Tongue (tissue), 2 donors: ENCODE measurements around the gene TEKT1. TPM values are rescaled to one million over a fixed set of nuclear protein-coding genes. Genes with fewer than 3 reads are reported as not detected.
"Not testable (repeated sequence)": the region's sequence is repeated elsewhere in the genome, so short reads cannot be mapped to it uniquely, and the experiment has no call there.

Experiments used
- DNase-seq: peaks from one replicate; pipeline ENCODE4 v3.0.0-alpha.2; 2015
- total RNA-seq: library from RNA; depleted of rRNA; stranded (reverse); fragments of >200 nt; gene quantifications from one replicate; pipeline ENCODE4 v1.2.3, GENCODE V29; 2014

Gene TEKT1
- total RNA-seq, 1 donor from 2014 or later, result not detected

DNA sequence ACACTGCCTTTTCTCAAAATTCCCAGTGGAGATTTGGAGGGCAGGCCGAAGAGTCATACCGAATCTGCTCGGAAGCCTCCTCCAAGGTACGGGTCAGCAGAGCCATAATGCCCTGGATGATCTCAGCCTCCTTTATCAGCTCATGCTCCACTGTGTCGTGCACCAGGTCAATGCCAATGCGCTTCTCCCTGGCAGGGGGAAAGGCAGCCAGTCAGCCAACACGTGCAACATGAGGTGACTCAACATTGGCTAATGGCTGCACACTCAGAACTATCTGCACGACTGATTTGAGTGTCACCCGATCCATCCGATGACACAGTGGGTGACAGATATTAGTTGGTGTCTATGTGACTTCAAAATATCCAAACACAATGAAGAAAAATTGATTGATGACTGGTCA, 15.8 kb downstream of the TEKT1 start:
- DNase-seq, result no peak

DNA sequence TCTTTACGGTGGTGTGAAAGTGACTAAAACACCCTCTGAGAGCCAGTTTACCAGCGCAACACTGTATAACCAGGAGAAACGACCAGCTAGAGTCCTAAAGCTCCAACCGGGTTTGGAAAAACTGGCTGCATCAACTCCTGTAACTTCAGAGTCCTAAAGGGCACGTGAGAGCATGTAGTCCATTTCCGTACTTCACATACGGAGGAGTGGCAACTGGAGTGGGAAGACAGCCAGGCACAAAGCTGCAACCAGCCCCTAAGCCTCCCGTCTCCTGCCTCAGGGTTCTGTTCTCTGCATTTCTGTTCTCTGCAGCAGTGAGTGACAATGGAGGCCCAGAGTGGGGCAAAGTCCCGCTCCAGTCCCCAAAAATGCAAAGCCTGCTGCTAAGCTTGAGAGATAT, 19.2 kb downstream of the TEKT1 start:
- DNase-seq, result no peak

DNA sequence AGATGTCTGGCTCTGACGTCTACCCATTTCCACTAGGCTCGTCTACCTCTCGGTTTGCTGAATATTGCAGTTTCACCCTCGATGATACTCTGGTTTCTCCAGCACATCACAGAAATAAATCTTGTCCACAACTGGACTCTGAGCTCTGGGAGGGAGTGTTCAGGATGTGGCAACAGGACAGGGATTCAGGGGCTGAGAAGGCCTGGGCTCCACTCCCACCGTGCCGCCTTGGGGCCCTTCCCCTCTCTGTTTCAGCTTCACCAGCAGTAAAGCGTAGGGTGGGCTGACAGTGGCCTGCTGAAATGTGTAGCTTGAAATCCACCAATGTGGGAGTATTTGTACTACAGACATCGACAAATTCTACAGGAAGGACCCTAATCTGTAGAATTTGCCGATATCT, 20.0 kb downstream of the TEKT1 start:
- DNase-seq, result no peak

DNA sequence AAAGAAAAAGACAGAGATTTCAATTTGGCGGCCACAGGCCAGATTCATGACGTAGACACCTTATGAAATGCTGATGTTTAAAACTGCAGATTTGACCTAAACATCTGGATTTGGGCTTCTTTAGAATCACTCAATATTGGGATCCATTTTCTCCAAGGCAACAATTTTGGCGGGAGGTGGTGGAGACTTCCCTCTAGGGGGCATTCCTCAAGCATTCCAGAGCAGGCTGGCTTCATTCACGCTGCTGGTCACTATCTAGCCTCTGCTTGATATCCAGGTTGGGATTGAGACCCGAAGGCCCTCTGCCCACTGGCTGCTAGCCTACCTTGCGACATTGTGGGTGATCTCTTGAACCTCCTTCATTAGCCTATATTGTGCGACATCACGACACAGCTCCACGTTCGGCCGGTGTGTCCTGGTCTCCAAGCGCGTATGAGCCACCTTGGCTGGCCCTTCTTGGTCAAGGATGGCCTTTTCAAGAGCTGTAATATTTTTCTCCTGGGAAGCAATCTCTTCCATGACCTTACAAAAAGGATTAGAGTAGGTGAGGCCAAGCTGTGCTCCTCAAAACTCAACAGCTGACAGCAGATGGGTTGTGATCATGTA, 31.0 kb downstream of the TEKT1 start:
- no peak for DNase-seq

DNA sequence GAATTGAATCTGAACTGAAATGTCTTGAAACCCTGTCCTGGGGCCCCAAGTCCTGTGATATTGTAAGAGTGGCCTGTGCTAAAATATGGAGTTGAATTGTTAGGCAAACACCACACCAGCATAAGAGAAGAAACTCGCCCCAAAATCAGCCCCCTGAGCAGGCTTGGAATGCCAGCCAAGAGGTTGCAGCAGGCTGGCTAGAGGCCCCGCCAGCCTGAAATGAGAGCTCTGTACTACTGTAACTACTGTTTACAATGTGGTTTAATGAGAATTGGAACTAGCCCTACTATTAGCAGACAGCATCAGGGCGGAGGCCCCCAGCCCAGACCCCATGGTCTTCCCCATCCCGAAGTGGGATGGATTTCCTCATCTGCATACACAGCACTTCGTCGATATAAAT, 31.8 kb downstream of the TEKT1 start:
- no peak for DNase-seq

DNA sequence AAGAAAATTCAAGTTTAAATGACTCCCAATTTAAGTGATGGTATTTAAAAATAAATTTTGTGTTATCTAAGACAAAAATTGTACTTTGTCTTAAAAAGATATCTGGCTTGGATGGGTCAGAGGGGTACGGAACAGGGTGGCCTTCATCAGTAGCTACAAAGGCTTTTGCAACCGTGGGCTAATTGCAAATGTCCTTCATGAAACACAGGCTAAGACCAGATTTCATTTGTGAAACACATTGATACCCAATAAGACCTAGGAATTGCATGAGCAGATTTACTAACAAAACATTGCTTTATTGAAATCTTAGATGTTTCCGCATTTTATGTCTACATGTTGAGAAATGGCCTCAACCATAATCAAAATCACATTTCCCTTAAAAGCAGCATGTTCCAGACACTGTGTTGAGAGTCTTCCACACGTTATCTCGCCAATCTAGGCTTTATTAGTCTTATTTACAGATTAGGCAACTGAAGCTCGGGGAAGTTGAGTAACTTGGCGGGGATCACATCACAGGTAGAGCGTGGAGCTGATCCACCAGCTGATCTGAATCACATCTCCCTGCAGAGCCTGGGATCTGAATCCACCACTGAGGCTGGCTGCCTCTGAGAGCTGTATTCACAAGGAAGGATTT, 33.7 kb downstream of the TEKT1 start:
- no peak for DNase-seq

DNA sequence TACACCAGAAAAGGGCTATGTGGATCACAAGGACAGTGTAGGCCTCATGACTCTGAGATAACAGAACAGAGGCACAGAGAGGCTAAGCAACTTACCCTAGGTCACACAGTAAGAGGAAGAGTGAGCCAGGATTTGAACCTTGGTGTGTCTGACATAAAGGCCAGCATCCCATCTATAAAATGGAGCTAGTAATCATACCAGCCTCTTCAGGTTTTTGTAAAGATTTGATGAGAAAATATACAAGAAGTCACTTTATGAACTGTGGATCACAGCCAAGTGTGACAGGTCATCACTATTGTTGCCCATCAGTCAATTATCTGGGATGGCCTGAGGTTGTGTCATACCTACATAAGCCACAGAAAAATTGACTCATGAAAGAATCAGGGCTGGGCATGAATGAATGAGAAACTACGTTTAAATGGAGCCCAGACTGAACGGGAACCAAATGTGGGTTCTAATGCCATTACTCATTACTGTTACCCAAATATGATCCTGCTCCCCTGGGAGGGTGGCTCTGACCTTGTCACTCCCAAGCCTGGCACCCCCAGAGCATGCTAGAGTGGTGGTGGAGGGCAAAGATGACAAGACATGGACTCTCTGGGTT, 34.5 kb downstream of the TEKT1 start:
- no peak for DNase-seq

DNA sequence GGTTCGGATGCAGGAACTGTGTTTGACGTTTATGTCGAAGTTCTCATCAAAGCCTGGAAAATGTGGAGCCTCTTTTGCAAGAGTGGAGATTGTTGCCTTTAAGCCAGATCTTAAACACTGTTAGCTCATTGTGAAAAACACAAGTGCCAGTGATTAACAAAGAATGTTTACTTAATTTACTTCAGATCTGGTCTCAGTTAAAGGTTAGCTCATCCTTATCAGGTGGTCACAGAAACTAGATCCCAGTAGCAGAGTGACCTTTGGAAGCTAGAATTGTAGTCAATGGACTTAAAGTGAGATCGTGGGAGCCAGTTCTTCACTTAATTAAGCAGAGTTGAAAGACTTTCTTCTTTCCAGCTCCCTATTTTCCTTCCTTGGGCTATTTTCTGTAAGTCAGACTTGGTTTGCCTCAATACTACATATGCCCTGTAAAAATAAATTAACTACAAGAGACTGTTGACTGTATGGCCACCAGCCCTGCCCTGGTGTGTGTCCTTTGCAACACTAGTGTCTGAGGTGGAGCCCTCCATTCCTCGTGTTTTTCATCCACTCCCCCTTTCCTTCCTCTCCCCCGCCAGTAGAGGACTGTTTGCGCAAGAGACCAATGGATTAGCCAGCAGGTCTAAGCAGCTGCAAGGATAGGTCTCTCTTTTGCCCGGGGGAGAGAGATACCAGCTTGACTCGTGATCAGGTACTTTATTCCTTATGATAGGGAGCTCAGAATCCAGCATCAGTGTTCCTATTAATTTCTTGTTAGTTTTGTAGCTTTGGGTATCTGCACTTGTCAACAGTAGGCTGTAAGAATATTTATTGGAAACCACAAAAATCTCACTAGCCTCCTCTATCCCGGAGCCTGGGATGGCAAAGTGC, 35.3 kb downstream of the TEKT1 start:
- no peak for DNase-seq

DNA sequence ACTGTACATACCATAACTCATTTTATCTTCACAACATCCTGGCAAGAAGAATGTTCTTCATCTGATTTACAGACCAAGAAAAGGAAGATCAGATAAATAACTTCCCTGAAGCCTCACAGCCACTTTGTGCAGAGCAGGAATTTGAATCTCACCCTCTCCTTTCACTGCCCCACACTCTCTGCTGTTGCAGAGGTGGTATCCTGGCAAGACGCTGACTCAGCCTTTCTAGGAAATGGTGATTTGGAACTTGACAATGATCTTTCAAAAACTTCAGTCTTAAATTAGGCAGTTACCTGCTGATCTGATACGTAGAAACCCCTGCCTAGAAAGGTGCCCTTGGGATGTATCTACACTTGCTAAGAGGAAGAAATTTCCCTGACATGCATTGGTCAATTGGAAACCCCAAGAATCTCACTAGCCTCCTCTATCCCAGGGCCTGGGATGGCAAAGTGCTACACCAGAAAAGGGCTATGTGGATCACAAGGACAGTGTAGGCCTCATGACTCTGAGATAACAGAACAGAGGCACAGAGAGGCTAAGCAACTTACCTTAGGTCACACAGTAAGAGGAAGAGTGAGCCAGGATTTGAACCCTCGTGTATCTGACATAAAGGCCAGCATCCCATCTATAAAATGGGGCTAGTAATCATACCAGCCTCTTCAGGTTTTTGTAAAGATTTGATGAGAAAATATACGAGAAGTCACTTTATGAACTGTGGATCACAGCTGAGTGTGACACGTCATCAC, 37.6 kb downstream of the TEKT1 start:
- DNase-seq, result no peak

DNA sequence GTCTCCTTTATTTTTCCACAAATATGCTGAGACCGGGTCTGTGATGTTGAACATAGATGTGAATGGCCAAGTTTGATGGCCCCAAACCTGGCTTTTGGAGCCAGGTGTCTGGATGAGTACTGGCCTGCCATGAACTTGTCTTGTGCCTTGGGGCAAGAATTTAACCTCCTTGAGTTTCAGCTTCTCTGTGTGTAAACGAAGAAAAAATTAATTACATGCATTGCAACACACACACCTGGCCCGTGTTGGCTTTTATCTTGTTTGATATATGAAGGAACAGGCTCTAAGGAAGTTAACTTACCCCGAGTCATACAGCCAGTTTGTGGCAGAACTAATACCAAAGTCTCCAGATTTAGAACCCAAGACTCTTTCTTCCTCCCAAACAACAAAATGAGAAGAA, 42.4 kb downstream of the TEKT1 start:
- DNase-seq, result no peak

DNA sequence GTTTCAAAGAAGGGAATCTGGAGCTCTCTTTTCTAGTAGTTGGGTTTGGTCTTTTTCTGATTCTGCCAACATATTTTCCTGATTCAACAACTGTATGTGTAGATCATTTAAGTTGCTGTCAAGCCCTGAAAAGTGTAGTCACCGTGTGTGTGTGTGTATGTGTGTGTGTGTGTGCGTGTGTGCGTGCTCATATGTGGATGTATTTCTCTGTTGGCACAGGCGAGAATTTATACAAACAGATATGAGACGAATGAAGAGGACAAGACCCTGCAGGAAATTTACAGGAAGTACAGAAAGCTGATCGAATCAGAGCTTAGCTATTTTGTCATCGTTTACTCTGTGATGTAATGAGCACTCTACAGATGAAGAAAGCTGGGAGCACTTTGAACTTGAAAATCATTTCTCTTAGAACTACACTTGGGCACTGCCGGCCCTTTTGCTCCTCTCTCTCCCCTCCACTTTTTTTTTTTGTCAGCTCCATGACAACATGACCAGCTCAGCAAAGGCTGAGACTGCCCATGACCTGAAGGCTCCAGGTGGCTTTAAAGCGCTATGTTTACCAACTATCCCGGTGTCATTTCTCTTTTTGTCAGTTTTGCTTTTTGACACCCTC, 44.3 kb downstream of the TEKT1 start:
- no peak for DNase-seq

DNA sequence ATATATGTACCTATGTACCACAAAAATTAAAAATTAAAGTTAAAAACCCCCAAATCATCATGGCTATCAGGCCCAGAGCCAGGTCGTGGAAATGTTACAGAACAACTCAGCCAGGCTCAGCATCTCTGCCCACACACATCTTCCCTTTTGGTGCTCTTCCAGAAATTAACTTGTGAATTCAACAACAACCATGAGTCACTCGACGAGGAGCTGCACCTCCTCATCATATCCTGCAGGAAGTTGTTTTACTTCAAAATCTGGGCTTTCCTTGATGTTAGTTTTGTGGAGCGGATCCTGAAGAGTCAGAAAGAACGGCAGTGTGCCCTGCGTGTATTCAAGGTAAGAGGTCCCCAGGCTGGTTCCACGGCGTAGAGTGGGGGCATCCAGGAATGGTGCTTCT, 44.9 kb downstream of the TEKT1 start:
- no peak for DNase-seq

DNA sequence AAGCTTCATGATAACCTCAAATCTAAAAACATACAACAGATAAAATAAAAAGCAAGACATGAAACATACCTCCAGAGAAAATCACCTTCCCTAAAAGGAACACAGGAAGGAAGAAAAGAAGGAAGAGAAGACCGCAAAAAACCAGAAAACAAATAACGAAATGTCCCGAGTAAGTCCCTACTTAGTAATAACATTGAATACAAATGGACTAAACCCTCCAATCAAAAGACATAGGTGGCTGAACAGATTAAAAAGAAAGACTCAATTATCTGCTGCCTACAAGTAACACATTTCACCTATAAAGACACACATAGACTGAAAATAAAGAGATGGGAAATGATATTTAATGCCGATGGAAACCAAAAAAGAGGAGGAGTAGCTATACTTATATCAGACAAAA, 49.3 kb downstream of the TEKT1 start:
- no peak for DNase-seq

DNA sequence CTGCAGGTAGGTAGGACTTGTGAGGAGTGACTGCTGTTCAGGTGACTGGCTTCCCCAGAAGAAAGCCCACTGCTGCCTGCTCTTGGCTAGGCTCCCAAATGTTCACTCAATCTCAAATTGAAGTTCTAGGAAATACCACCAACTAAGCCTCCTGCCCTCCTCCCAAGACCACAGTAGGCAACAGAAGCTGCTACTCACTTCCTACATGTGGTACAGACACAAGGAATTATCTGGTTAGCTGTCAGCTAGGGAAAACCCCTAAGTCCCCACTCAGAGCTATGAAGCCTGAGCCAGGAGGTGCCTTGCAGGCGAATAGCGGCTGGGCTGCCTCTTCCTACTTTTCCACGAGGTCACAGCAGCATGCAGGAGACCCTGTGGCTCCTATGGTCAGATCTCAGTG, 50.6 kb downstream of the TEKT1 start:
- no peak for DNase-seq

DNA sequence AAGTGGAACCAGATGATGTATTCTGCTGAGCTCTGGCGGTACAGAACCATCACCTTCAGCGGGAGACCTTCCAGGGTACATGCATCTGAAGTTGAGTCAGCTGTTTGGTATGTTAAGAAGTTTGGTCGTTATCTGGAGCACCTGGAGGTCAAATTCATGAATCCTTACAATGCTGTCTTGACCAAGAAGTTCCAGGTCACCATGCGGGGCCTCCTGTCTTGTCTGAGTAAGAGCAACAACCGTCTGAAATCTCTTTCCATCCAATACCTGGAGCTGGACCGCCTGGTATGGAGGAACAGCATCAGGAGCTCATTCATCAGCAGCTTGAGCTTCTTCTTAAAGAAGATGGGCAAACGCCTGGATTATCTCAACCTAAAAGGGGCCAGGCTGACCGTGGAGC, 51.5 kb downstream of the TEKT1 start:
- DNase-seq, result no peak

DNA sequence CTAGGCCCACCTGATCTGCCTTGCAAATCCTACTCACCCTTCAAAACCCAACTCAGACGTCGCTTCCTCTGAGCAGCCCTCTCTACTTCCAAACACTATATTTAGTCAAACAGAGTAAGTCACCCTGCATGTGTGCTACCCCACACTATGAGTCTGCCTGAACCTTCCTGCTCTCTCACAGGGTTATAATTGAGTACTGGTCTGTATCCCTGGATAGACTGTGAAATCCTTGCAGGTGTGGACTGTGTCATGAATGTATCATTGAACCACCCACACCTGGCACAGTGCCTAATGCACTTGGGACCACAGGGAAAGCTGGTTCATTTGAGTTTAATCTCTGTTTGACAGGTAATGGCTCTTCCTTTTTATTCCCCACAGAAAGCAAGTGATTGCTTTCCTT, 52.1 kb downstream of the TEKT1 start:
- no peak for DNase-seq

DNA sequence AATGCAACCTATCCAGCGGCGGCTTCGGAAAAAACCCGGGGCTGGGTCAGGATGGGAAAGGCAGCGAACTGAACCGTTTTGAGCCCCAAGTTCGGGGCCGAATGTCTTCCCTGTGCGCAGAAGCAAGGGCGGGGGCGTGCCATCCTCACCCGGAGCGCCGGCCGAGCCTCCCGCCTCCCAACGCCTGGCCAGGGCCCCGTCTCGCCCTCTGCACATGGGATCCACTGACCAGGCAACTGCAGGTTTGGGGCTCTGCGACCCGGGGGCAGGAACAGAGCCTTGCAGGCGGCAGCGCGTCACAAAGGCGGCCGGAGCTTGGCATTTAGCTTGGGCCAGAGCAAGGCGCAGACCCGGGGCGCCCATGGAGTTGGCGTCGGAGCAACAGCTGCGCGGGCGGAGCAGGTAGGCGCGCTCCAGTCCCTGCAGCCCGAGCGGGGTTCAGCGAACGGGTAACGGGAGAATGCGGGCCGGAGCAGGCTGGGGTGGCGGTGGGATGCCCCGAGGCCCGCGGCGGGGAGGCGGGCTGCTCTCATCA, 55.6 kb downstream of the TEKT1 start, which contains the start of gene FBXO39:
Gene FBXO39 (plus strand): TSS at position 345 of the 535 bp plus-strand sequence. CDS start 3,654 bp downstream, outside the sequence.
- no peak for DNase-seq

DNA sequence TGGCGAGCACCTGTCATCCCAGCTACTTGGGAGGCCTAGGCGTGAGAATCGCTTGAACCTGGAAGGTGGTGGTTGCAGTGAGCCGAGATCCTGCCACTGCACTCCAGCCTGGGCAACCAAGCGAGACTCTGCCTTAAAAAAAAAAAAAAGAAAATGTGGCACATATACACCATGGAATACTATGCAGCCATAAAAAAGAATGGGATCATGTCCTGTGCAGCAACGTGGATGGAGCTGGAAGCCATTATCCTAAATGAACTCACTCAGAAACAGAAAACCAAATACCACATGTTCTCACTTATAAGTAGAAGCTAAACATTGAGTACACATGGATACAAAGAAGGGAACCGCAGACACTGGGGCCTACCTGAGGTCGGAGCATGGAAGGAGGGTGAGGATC, 56.6 kb downstream of the TEKT1 start:
- DNase-seq, result not testable (repeated sequence)

DNA sequence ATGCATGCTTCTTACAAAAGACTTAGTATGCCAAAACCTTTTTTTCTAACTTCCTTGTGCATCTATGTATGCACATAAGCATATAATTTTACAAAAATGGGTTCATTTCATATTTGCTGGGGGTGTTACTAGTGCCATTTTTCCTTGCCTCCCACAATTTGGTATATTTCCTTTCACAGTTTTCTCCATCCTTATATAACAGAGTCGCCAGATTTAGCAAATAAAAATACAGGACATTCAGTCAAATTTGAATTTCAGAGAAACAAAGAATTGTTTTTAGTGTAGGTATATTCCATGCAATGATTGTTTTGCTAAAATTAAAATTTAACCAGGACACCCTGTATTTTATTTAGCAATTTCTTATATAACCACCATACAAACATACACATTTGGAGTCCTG, 59.5 kb downstream of the TEKT1 start:
- DNase-seq, result no peak

DNA sequence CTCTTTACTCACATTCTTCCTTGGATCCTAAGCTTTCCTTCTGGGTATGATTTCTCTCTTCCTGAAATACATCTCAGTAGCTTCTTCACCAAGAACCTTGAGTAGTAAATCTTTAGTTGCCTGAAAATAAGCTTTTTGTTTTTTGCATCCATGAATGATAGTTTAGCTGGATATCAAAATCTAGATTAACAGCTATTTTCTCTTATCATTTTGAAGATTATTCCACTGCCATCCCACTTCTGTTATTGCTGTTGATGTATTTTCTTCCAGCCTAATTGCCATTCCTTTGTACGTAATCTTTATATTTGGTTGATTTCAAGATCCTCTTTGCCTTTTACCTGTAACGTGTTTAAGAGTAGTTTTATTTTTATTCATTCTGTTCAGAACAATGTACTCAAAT, 63.1 kb downstream of the TEKT1 start:
- DNase-seq, result no peak

DNA sequence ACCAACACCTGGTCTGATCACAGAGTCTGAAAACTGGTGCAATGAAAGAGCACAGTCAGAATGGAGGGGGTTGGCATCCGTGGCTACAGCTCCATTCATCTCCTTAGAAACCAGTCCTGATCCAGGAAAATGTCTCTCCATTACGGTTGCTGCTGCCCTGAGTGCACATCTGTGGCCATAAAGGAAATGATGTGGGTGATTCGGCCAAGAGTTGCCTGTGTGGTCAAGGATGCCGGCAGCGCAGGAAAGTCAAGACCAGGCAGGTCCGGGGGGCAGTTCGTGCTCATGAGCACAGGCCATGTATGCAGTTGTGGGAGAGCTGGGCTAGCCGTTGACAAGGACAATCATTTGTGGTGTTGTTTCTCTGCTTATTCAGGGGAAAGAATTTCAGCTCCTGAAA, 69.8 kb downstream of the TEKT1 start:
- no peak for DNase-seq

DNA sequence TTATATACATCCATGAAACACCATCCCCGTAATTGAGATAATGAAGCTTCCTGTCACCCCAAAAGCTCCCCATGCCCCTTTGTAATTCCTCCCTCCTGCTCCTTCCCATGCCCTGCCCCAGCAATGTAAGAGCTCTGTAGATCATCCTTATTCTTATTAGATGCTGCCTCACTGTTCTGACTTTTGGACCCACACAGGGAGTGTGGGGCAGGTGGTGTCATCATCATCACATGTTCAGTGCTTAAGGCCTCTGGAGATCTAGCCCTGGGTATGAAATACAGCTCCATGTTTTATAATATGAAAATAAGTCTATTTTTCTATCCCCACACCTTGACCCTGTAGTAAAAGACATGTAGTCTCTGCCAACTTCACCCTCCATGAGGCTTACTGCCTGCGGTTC, 73.8 kb downstream of the TEKT1 start:
- no peak for DNase-seq
